ENCODE data around the gene E2F4. TPM values are rescaled to one million over a fixed set of nuclear protein-coding genes. Genes with fewer than 3 reads are reported as not detected.

E2F4 gene
- total RNA-seq, 1 donor from 2014 or later: 133 TPM

- intact Hi-C loops (cut with micrococcal nuclease): no loop called here
Observed at GRCh38 chr16:67190448-67191399, 1.2 kb upstream of the E2F4 start.

DNA sequence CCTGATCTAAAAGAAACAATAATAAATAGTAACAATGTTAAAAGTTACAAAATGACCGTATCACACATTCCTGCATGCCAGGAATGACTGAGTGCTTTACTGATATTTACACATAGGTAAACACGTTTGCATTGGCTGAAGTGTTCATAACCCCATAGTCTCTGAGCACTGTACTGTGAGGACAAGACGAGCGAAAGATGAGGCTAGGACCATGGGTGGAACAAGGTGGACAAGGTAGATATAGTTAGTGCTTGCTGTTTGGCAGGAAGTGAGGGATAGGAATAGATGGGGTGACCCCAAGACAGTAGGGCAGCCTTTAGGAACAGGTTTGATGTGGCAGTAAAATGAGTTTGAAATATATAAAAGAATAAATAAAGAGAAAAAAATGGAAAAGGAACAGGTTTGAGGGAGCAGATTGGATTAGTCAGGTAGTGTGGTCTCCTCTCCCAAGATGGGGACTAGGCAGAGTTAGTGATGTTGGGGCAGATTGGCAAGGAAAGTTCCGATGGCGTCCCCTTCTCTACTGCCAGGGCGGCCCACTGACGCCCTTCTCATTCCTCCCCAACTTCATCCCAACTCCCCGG lies 452 bp upstream of the E2F4 start:
- intact Hi-C loops (cut with micrococcal nuclease): no loop called here

GRCh38 chr16:67192781-67193361 lies 916 bp downstream of the E2F4 start:
- intact Hi-C loops (cut with micrococcal nuclease): loop anchor here (1.0 to 2.0 kb wide), 2 partner anchors 34 to 51 kb away; partner anchors contain the start of gene TMEM208

GRCh38 chr16:67193536-67193935 lies 1.6 kb downstream of the E2F4 start:
- intact Hi-C loops (cut with micrococcal nuclease): loop anchor here (2.0 kb wide), 1 partner anchor 33 kb away; the partner anchor contains the start of gene TMEM208

- intact Hi-C loops (cut with micrococcal nuclease): no loop called here
Observed at GRCh38 chr16:67194260-67194659, 2.3 kb downstream of the E2F4 start.

DNA sequence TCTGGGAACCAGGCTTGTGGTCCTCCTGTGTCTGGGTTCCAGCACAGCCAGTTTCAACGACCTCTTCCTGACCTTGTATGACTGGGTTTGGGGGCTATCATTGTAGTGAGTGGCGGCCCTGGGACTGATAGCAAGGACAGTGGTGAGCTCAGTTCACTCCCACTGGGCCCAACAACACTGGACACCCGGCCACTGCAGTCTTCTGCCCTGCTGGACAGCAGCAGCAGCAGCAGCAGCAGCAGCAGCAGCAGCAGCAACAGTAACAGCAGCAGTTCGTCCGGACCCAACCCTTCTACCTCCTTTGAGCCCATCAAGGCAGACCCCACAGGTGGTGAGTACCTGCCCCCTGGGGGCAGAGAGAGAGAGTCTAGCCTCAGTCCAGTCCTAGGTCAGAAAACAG lies 3.7 kb downstream of the E2F4 start:
- intact Hi-C loops (cut with micrococcal nuclease): no loop called here

- intact Hi-C loops (cut with micrococcal nuclease): no loop called here
Observed at GRCh38 chr16:67196881-67197280, 4.9 kb downstream of the E2F4 start.

- intact Hi-C loops (cut with micrococcal nuclease): no loop called here
Observed at GRCh38 chr16:67197704-67198103, 5.7 kb downstream of the E2F4 start.

- intact Hi-C loops (cut with micrococcal nuclease): no loop called here
Observed at GRCh38 chr16:67198238-67198734, 6.3 kb downstream of the E2F4 start.

DNA sequence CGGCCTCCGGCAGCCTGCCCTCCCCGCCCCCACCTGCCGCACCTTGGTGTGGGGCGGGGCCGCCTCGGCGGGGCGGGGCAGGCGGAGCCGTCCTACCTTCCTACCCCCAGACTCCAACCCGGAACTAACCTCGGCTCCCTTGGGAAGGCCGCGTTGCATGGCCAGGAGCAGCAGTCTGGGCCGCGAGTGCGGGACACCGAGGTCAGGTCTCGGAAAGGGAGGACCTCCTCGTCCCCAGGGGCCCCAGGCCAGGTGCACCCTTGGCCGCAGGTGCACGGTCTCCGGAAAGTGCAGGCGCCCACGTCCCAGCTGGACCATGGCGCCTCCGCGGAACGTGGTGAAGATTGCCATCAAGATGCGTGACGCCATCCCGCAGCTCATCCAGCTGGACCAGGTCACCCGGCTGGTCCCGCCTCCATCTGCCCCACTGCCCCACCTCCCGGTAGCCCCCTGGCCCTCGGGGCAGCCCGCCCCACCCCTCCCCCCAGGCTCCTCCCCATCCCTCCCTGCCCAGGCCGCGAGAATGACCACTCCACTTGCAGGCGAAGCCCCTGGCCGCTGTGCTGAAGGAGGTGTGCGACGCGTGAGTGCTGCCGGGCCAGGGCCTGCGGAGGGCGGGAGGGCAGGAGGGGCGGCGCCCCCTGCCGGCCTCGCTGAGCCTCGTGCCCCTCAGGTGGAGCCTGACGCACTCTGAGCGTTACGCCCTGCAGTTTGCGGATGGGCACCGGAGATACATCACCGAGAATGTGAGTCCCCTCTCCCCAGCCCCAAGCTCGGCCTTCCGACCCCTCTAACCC lies 7.3 kb downstream of the E2F4 start, which contains the start of gene ELMO3:
ELMO3 (plus strand) TSS at position 121 of the 797 bp plus-strand sequence; CDS start at position 317, 196 bp downstream.
- intact Hi-C loops (cut with micrococcal nuclease): no loop called here

GRCh38 chr16:67199808-67200198 lies 7.8 kb downstream of the E2F4 start:
- intact Hi-C loops (cut with micrococcal nuclease): no loop called here

DNA sequence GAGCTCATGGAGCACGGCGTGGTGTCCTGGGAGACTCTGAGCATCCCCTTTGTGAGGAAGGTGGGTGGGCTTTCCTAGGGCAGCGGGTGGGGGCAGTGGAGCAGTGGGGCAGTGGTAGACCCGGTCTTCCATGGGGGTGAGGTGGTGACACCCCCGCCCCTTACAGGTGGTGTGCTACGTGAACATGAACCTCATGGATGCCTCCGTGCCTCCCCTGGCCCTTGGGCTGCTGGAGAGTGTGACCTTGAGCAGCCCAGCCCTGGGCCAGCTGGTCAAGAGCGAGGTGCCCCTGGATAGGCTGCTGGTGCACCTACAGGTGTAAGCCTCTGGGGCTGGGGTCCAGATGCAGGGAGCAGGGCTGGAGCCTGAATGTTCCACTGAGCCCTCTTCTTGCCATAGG lies 8.5 kb downstream of the E2F4 start:
- intact Hi-C loops (cut with micrococcal nuclease): no loop called here

- intact Hi-C loops (cut with micrococcal nuclease): no loop called here
Observed at GRCh38 chr16:67201411-67202345, 9.7 kb downstream of the E2F4 start.

DNA sequence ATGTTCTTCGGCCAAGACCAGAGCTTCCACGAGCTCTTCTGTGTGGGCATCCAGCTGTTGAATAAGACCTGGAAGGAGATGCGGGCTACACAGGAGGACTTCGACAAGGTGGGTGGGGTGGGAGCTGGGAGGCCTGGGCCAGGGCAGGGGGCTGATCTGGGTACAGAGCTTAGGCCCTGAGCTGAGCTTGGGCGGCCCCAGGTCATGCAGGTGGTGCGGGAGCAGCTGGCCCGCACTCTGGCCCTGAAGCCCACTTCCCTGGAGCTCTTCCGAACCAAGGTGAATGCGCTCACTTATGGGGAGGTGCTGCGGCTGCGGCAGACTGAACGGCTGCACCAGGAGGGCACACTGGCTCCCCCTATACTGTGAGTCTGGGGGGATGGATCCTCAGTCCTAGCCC lies 10.5 kb downstream of the E2F4 start:
- intact Hi-C loops (cut with micrococcal nuclease): no loop called here

GRCh38 chr16:67202956-67203493 lies 11.1 kb downstream of the E2F4 start:
- intact Hi-C loops (cut with micrococcal nuclease): no loop called here

GRCh38 chr16:67204076-67204475 lies 12.1 kb downstream of the E2F4 start:
- intact Hi-C loops (cut with micrococcal nuclease): no loop called here

- intact Hi-C loops (cut with micrococcal nuclease): no loop called here
Observed at GRCh38 chr16:67206129-67206837, 14.3 kb downstream of the E2F4 start.

DNA sequence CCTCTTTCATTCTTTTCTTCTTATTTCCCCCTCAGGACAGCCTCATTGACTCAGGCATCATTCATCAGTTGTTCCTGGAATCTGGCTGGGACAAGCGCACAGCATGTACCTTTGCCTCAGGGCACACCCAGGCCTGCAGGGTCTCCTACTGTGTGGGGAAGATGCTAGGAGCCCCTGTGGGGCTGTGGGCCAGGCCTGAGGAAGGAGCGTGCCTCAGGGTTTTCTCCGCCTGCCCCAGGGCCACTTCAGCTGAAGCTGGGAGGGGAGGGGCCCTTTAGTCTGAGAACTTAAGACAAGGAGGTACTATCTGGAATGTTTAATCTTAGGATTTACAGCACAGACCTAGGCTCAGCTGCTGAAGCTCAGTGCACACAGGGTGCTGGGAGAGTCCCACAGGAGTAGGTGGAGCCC lies 14.9 kb downstream of the E2F4 start:
- intact Hi-C loops (cut with micrococcal nuclease): no loop called here
